Uterus (tissue), 2 donors: ENCODE measurements around the gene REEP3.

ENCODE experiments used
- CTCF ChIP-seq, 4 experiments: fragments of 200-600 bp in 2 of 4; fragments of 450-650 bp in 2 of 4; sonication (generic) in 2 of 4; IDR thresholded peaks; one replicate each; pipeline ENCODE4 v1.5.1; 2016 to 2019; ENCODE audit warnings: antibody characterized with exemption in 4 of 4, mild to moderate bottlenecking in 2 of 4, moderate library complexity in 1 of 4
- POLR2A ChIP-seq, 2 donors: fragments of 450-650 bp; IDR thresholded peaks; one replicate each; pipeline ENCODE4 v1.6.1; 2016; ENCODE audit warnings: antibody characterized with exemption in 2 of 2, mild to moderate bottlenecking in 1 of 2, moderate library complexity in 1 of 2

- no peak for TF ChIP-seq CTCF (IDR thresholded peaks at IDR 0.05)
- no peak for TF ChIP-seq POLR2A (IDR thresholded peaks at IDR 0.05)
Measured at GRCh38 chr10:63547628-63548360, 26.6 kb downstream of the REEP3 start.
